C4-2B (cell line): ENCODE data around the gene POR.
"Not testable (repeated sequence)": the region's sequence is repeated elsewhere in the genome, so short reads cannot be mapped to it uniquely, and the experiment has no call there.

Source experiments
- H3K27ac ChIP-seq: fragments of 450-650 bp; 2 replicates; pipeline ENCODE4 v1.5.1; 2017
- ZFX ChIP-seq: fragments of 450-650 bp; IDR thresholded peaks from 2 replicates; pipeline ENCODE4 v1.6.1; 2017
- TF ChIP-seq, protein P1 (sequence below): fragments of 450-650 bp; conservative IDR thresholded peaks from 2 replicates; pipeline ENCODE4 v1.5.1; 2017; ENCODE audit warnings: mild to moderate bottlenecking

POR gene

DNA sequence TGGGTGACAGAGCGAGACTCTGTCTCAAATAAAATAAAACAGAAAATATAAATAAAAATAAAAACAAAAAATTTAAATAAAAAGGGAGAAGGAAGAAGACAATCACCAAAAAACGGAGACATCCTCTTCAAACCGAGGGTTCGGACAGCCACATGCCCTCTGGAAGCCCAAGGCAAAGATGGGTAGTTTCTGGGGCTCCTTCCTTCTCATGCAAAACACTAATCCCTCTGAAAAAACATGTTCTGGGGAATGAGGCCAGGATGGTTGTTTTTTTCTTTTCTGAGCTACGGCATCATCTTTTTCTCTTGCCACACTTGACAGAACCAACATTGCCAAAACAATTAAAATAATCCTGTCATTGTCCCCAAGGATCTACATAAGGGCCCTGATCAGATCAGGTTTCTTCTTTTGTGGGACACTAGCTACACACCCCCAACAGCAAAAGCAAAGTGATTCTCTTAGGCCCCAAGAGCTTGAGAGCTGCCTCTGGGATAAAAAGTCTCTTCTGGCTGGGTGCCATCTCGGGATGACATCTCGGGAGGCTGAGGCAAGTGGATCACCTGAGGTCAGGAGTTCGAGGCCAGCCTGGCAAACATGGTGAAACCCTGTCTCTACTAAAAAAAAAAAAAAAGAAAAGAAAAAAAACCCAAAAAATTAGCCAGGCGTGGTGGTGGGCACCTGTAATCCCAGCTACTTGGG, 14.2 kb upstream of the POR start:
- H3K27ac ChIP-seq = no peak overlapping the region
- TF ChIP-seq, protein P1, sequence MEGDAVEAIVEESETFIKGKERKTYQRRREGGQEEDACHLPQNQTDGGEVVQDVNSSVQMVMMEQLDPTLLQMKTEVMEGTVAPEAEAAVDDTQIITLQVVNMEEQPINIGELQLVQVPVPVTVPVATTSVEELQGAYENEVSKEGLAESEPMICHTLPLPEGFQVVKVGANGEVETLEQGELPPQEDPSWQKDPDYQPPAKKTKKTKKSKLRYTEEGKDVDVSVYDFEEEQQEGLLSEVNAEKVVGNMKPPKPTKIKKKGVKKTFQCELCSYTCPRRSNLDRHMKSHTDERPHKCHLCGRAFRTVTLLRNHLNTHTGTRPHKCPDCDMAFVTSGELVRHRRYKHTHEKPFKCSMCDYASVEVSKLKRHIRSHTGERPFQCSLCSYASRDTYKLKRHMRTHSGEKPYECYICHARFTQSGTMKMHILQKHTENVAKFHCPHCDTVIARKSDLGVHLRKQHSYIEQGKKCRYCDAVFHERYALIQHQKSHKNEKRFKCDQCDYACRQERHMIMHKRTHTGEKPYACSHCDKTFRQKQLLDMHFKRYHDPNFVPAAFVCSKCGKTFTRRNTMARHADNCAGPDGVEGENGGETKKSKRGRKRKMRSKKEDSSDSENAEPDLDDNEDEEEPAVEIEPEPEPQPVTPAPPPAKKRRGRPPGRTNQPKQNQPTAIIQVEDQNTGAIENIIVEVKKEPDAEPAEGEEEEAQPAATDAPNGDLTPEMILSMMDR = no peak
- TF ChIP-seq ZFX = no peak

DNA sequence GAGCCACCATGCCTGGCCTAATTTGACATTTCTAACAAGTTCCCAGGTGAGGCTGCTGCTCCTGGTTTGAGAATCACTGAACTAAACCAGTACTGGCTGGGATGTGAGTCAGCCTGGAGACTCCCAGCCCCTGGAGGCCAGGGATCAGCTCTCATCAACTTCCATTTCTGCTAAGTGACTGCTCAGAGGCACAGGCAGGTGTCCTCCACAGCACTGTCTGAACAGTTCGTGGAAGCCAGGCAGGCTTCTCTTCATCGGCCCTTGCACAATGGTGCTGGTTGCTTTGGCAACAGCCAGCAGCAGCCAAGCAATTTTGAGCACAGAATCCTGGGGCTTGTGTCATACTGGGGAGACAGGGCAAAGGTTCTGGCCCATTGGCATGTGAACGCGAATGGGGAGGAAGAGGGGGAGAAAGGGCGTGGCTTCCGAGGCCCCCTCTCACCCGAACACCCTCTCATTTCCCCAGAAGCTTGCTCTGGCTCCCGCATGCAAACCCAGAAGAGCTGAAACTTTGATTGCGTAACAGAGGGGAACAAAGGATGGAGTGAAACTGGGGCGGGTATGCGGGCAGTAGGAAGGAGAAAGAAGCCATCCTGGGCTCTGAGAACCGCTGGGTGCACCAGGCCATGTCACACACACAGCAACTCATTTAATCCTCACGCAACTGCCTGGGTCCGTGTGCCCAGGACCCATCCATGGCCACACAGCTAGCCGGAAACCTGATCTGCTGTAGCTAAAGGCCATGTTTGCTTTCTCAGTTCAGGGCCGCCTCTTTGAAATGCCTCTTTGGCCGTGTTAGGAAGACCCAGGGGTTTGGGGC, 9.0 kb upstream of the POR start:
- no peak overlapping the region for H3K27ac ChIP-seq
- no peak for TF ChIP-seq ZFX
- TF ChIP-seq, protein P1 = no peak

DNA sequence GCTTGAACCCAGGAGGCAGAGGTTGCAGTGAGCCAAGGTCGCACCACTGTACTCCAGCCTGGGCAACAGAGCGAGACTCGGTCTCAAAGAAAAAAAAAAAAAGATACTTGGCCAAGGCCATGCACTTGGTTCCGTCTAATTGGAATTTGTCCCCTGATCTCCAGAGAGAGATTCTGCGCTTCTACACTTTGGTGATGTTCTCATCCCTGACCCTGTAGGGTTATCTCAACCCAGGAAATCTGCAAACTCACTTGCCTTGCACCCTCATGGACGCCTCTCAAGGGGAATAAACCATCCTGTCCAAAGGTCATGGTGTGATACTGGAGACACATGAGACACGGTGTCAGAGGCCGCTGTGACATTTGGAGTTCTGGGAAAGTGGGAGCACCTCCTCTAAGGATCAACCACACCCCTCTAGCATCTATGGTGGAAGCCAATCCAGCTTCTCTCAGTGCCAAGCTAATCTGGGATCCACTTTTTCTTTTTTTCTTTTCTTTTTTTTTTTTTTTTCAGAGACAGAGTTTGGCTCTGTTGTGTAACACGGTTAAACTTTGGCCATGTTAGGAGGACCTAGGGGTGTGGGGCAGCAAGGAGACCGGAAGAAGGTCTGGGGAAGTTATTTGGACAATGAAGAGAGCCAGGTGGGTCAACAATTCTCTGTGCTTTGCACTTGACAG, 7.8 kb upstream of the POR start:
- no peak for TF ChIP-seq ZFX
- TF ChIP-seq, protein P1 = no peak
- no peak overlapping the region for H3K27ac ChIP-seq

DNA sequence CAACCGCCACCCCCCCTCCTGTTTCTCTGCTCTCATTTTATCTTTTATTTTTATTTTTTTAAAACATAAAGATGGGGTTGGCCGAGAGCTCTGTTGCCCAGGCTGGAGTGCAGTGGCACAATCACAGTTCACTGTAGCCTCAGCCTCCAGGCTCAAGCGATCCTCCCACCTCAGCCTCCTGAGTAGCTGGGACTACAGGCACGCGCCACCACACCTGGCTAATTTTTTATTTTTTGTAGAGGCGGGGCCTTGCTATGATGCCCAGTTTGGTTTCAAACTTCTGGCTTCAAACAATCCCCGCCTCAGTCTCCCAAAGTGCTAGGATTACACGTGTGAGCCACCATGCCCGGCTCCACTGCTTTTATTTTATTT, 7.3 kb upstream of the POR start:
- H3K27ac ChIP-seq = not testable (repeated sequence)

DNA sequence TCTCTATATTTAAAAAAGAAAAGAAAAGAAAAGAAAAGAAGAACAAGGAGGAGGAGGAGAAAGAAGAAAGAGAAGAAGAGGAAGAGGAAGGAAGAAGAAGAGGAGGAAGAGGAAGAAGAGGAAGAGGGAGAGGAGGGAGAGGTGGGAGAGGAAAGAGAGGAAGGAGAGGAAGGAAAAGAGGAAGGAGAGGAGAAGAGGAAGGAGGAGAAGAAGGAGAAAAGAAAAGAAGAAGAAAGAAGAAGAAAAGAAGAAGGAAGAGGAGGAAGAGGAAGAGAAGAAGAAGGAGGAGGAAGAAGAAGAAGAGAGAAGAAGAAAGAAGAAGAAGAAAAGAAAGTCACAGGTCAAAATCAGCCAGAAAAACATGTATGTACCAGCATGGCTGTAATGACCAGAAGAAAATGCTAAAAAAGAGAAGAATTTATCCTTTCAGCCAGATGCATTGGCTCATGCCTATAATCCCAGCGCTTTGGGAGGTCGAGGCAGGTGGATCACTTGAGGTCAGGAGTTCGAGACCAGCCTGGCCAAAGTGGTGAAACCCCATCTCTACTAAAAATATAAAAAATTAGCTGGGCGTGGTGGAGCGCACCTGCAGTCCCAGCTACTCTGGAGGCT, 5.3 kb upstream of the POR start:
- H3K27ac ChIP-seq = no peak overlapping the region
- TF ChIP-seq, protein P1 = no peak
- no peak for TF ChIP-seq ZFX

GRCh38 chr7:75911186-75911585, 3.8 kb upstream of the POR start:
- H3K27ac ChIP-seq = not testable (repeated sequence)

DNA sequence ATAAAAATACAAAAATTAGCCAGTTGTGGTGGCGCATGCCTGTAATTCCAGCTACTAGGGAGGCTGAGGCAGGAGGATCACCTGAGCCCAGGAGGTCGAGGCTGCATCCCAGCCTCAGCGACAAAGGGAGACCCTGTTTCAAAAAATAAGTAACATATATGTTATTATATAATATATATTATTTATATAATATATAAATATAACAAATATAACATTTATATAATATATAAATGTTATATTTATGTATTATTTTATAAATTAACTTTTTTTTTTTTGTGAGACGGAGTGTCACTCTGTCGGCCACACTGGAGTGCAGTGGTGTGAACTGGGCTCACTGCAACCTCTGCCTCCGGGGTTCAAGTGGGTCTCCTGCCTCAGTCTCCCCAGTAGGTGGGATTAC, 1.5 kb upstream of the POR start:
- TF ChIP-seq, protein P1 = no peak
- no peak for TF ChIP-seq ZFX
- H3K27ac ChIP-seq = no peak overlapping the region

- peak overlapping the region; percentile 87 for H3K27ac ChIP-seq
- TF ChIP-seq, protein P1 = no peak
- TF ChIP-seq ZFX = no peak
Measured at GRCh38 chr7:75914169-75914654, 743 bp upstream of the POR start.
